ENCODE data around the gene PDE8B.

Gene PDE8B

GRCh38 chr5:77391240-77391765, 180.8 kb downstream of the PDE8B start:
- DNase-seq = no peak
- no peaks in the 10 kb centered on the region for H3K27me3 ChIP-seq (replicated peaks; ENCODE audit: control insufficient read depth, insufficient read depth, low read length, poor library complexity, severe bottlenecking)
- H3K9me3 ChIP-seq (ENCODE audit: control insufficient read depth, low read length) = no peaks in the 10 kb centered on the region
- H3K27ac ChIP-seq (ENCODE audit: insufficient read depth, low read length, poor library complexity, severe bottlenecking) = no peak overlapping the region
- no peaks in the 10 kb centered on the region for H3K4me1 ChIP-seq (ENCODE audit: control insufficient read depth, insufficient read depth, low read length, poor library complexity, severe bottlenecking)
- H3K4me3 ChIP-seq (ENCODE audit: insufficient read depth, low read depth, low read length, poor library complexity, severe bottlenecking) = no peak overlapping the region
- no peaks in the 10 kb centered on the region for H3K36me3 ChIP-seq (ENCODE audit: control insufficient read depth, insufficient read depth, low read length)

GRCh38 chr5:77394064-77394715, 183.7 kb downstream of the PDE8B start:
- no peaks in the 10 kb centered on the region for H3K4me1 ChIP-seq (ENCODE audit: control insufficient read depth, insufficient read depth, low read length, poor library complexity, severe bottlenecking)
- no peaks in the 10 kb centered on the region for H3K36me3 ChIP-seq (ENCODE audit: control insufficient read depth, insufficient read depth, low read length)

GRCh38 chr5:77396017-77396416, 185.5 kb downstream of the PDE8B start:
- H3K4me1 ChIP-seq (ENCODE audit: control insufficient read depth, insufficient read depth, low read length, poor library complexity, severe bottlenecking) = no peaks in the 10 kb centered on the region
- H3K9me3 ChIP-seq (ENCODE audit: control insufficient read depth, low read length) = no peaks in the 10 kb centered on the region
- no peak overlapping the region for H3K4me3 ChIP-seq (ENCODE audit: insufficient read depth, low read depth, low read length, poor library complexity, severe bottlenecking)
- H3K36me3 ChIP-seq (ENCODE audit: control insufficient read depth, insufficient read depth, low read length) = no peaks in the 10 kb centered on the region
- no peaks in the 10 kb centered on the region for H3K27me3 ChIP-seq (replicated peaks; ENCODE audit: control insufficient read depth, insufficient read depth, low read length, poor library complexity, severe bottlenecking)
- H3K27ac ChIP-seq (ENCODE audit: insufficient read depth, low read length, poor library complexity, severe bottlenecking) = no peak overlapping the region
- no peak for DNase-seq

More at GRCh38 chr5:77394064-77394715, 183.7 kb downstream of the PDE8B start:
- Histone ChIP-seq H3K9me3 (ENCODE audit: control insufficient read depth, low read length) (no peaks in the 10 kb centered on the region), H3K4me3 (ENCODE audit: insufficient read depth, low read depth, low read length, poor library complexity, severe bottlenecking) (no peak overlapping the region), H3K27me3 (replicated peaks; ENCODE audit: control insufficient read depth, insufficient read depth, low read length, poor library complexity, severe bottlenecking) (no peaks in the 10 kb centered on the region), H3K27ac (ENCODE audit: insufficient read depth, low read length, poor library complexity, severe bottlenecking) (no peak overlapping the region)
- DNase-seq = no peak

DNA sequence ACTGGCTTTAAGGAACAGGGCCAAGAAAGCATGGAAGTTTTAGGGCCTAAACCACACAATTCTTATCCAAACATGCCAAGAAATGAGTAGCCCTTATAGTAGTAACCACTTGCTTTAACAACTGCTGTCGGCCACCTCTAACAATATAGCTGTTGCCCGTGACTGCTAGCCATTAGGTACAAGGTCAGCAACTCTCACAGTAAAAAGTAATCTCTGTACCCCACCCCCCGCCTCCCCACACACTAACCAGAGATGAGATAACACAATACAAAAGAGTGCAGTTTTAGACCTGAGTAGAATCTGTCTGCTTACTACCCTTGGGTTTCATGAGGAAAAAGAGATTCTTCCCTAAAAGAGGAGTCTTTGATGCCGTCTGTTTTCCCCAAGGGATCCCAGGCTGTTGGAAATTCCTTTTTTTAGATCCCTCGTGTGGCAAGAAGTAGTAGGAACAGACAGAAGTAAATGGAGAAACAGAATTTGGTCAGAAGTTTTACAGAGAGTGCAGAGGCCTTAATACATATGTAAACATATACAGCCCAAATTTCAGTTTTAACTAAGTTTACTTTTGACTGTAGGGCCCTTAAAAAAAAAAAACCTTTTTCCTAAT, 187.3 kb downstream of the PDE8B start:
- no peak overlapping the region for H3K4me3 ChIP-seq (ENCODE audit: insufficient read depth, low read depth, low read length, poor library complexity, severe bottlenecking)
- no peak overlapping the region for H3K27ac ChIP-seq (ENCODE audit: insufficient read depth, low read length, poor library complexity, severe bottlenecking)
- H3K4me1 ChIP-seq (ENCODE audit: control insufficient read depth, insufficient read depth, low read length, poor library complexity, severe bottlenecking) = no peaks in the 10 kb centered on the region
- H3K36me3 ChIP-seq (ENCODE audit: control insufficient read depth, insufficient read depth, low read length) = no peaks in the 10 kb centered on the region
- DNase-seq = no peak
- no peaks in the 10 kb centered on the region for H3K27me3 ChIP-seq (replicated peaks; ENCODE audit: control insufficient read depth, insufficient read depth, low read length, poor library complexity, severe bottlenecking)
- H3K9me3 ChIP-seq (ENCODE audit: control insufficient read depth, low read length) = no peaks in the 10 kb centered on the region

GRCh38 chr5:77398458-77398857, 188.0 kb downstream of the PDE8B start:
- H3K4me1 ChIP-seq (ENCODE audit: control insufficient read depth, insufficient read depth, low read length, poor library complexity, severe bottlenecking) = no peaks in the 10 kb centered on the region
- H3K4me3 ChIP-seq (ENCODE audit: insufficient read depth, low read depth, low read length, poor library complexity, severe bottlenecking) = no peak overlapping the region
- no peak overlapping the region for H3K27ac ChIP-seq (ENCODE audit: insufficient read depth, low read length, poor library complexity, severe bottlenecking)
- no peaks in the 10 kb centered on the region for H3K36me3 ChIP-seq (ENCODE audit: control insufficient read depth, insufficient read depth, low read length)
- H3K9me3 ChIP-seq (ENCODE audit: control insufficient read depth, low read length) = no peaks in the 10 kb centered on the region
- no peaks in the 10 kb centered on the region for H3K27me3 ChIP-seq (replicated peaks; ENCODE audit: control insufficient read depth, insufficient read depth, low read length, poor library complexity, severe bottlenecking)
- DNase-seq = no peak

DNA sequence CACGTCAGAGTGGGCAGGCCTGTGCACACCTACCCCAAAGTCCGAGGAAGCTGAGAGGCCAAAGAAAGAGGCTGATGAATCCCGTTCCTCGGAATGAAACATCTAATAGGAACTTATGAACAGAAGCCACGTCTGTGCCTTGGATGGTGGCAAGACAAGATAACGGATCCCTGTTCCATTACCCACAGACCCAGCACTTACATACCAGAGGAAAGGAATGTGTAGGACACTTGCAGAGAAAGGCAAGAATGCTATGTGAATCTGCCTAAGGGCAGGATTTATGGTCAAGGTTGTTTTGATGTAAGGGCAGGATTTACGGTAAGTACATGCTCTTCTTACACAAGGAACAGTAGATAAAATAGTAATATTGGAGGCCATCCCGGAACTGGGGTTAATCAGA, 188.4 kb downstream of the PDE8B start:
- H3K27ac ChIP-seq (ENCODE audit: insufficient read depth, low read length, poor library complexity, severe bottlenecking) = no peak overlapping the region
- no peaks in the 10 kb centered on the region for H3K27me3 ChIP-seq (replicated peaks; ENCODE audit: control insufficient read depth, insufficient read depth, low read length, poor library complexity, severe bottlenecking)
- H3K4me1 ChIP-seq (ENCODE audit: control insufficient read depth, insufficient read depth, low read length, poor library complexity, severe bottlenecking) = no peaks in the 10 kb centered on the region
- no peak overlapping the region for H3K4me3 ChIP-seq (ENCODE audit: insufficient read depth, low read depth, low read length, poor library complexity, severe bottlenecking)
- no peaks in the 10 kb centered on the region for H3K36me3 ChIP-seq (ENCODE audit: control insufficient read depth, insufficient read depth, low read length)
- H3K9me3 ChIP-seq (ENCODE audit: control insufficient read depth, low read length) = no peaks in the 10 kb centered on the region
- no peak for DNase-seq

DNA sequence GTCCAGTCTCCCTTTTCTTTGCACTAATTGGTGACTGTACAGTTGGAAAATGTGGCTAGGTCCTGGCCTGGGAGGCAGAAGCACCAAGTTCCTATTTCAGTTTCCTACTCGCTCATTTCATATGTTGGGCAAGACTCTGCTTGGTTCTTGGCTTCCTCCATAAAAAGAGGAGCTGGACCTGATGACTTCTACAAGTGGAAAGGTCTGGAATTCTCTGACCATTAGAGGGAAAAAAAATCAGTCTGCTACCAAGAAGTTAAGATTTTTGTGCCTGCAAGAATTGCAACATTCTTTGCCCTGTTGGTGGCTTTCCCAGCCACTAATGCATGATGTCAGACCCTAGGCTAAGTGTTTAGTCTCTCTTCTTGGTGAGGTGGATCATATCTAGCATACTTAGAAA, 190.2 kb downstream of the PDE8B start:
- H3K36me3 ChIP-seq (ENCODE audit: control insufficient read depth, insufficient read depth, low read length) = no peaks in the 10 kb centered on the region
- H3K27me3 ChIP-seq (replicated peaks; ENCODE audit: control insufficient read depth, insufficient read depth, low read length, poor library complexity, severe bottlenecking) = no peaks in the 10 kb centered on the region
- H3K4me1 ChIP-seq (ENCODE audit: control insufficient read depth, insufficient read depth, low read length, poor library complexity, severe bottlenecking) = no peaks in the 10 kb centered on the region
- H3K4me3 ChIP-seq (ENCODE audit: insufficient read depth, low read depth, low read length, poor library complexity, severe bottlenecking) = no peak overlapping the region
- no peak for DNase-seq
- H3K27ac ChIP-seq (ENCODE audit: insufficient read depth, low read length, poor library complexity, severe bottlenecking) = no peak overlapping the region
- H3K9me3 ChIP-seq (ENCODE audit: control insufficient read depth, low read length) = no peaks in the 10 kb centered on the region

DNA sequence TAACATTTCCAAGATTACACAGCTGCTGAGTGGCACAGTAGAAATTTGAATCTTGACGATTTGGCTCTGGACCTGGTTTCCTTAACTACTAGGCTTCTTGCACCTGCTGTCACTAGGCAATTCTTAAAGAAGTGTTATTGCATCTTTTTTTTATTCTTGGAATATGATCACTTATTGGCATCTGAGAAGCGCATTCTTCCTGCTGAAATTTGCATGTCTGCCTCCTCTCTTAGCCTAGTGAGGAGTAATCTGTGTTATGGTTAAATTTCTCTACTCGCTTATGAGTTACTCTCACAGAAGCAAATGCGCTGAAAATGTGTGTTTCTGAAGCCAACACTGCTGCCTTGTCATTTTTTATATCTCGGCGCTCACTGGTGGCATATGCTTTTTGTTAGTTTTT, 192.3 kb downstream of the PDE8B start:
- Histone ChIP-seq H3K4me1 (ENCODE audit: control insufficient read depth, insufficient read depth, low read length, poor library complexity, severe bottlenecking) (no peaks in the 10 kb centered on the region), H3K36me3 (ENCODE audit: control insufficient read depth, insufficient read depth, low read length) (no peaks in the 10 kb centered on the region), H3K27ac (ENCODE audit: insufficient read depth, low read length, poor library complexity, severe bottlenecking) (no peak overlapping the region), H3K9me3 (ENCODE audit: control insufficient read depth, low read length) (no peaks in the 10 kb centered on the region), H3K4me3 (ENCODE audit: insufficient read depth, low read depth, low read length, poor library complexity, severe bottlenecking) (no peak overlapping the region), H3K27me3 (replicated peaks; ENCODE audit: control insufficient read depth, insufficient read depth, low read length, poor library complexity, severe bottlenecking) (no peaks in the 10 kb centered on the region)
- DNase-seq = no peak

DNA sequence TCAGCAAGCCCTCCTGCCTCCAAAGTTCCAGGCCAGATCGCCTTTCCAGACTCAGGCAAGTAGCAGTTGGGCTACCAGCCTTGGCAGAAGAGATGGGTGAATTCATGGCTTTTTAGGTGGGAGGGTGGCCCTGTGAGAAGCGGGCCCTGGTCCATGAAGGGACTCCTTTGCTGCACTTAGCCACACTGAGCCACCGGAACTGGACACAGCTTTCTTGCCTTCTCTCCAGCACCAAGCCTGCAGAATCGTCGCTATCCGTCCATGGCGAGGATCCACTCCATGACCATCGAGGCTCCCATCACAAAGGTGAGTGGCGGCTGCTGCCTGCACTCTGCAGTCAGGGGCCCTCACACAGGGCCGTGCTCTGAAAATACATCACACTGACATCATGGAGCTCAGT, 196.7 kb downstream of the PDE8B start:
- no peak overlapping the region for H3K4me3 ChIP-seq (ENCODE audit: insufficient read depth, low read depth, low read length, poor library complexity, severe bottlenecking)
- no peak for DNase-seq
- no peak overlapping the region for H3K27ac ChIP-seq (ENCODE audit: insufficient read depth, low read length, poor library complexity, severe bottlenecking)
- no peaks in the 10 kb centered on the region for H3K27me3 ChIP-seq (replicated peaks; ENCODE audit: control insufficient read depth, insufficient read depth, low read length, poor library complexity, severe bottlenecking)
- H3K9me3 ChIP-seq (ENCODE audit: control insufficient read depth, low read length) = no peaks in the 10 kb centered on the region
- no peaks in the 10 kb centered on the region for H3K4me1 ChIP-seq (ENCODE audit: control insufficient read depth, insufficient read depth, low read length, poor library complexity, severe bottlenecking)
- H3K36me3 ChIP-seq (ENCODE audit: control insufficient read depth, insufficient read depth, low read length) = no peaks in the 10 kb centered on the region

- H3K4me3 ChIP-seq (ENCODE audit: insufficient read depth, low read depth, low read length, poor library complexity, severe bottlenecking) = no peak overlapping the region
- H3K27me3 ChIP-seq (replicated peaks; ENCODE audit: control insufficient read depth, insufficient read depth, low read length, poor library complexity, severe bottlenecking) = no peaks in the 10 kb centered on the region
- no peaks in the 10 kb centered on the region for H3K4me1 ChIP-seq (ENCODE audit: control insufficient read depth, insufficient read depth, low read length, poor library complexity, severe bottlenecking)
- no peaks in the 10 kb centered on the region for H3K9me3 ChIP-seq (ENCODE audit: control insufficient read depth, low read length)
- H3K36me3 ChIP-seq (ENCODE audit: control insufficient read depth, insufficient read depth, low read length) = no peaks in the 10 kb centered on the region
- H3K27ac ChIP-seq (ENCODE audit: insufficient read depth, low read length, poor library complexity, severe bottlenecking) = no peak overlapping the region
- DNase-seq = no peak
Measured at GRCh38 chr5:77409870-77410621, 199.6 kb downstream of the PDE8B start.

Measured in effector memory CD4-positive, alpha-beta T cell (primary cell).